DMS153 (cell line): ENCODE results near the gene NGEF.
"Not testable (repeated sequence)": the region's sequence is repeated elsewhere in the genome, so short reads cannot be mapped to it uniquely, and the experiment has no call there.

Experiments
- DNase-seq: peaks from one replicate; lab custom pipeline; 2025; lab: John Stamatoyannopoulos, UW

The NGEF gene

GRCh38 chr2:233021771-233022170 lies 8.7 kb upstream of the NGEF start:
- DNase-seq: no peak

GRCh38 chr2:233020454-233020853 lies 7.4 kb upstream of the NGEF start:
- DNase-seq: no peak

GRCh38 chr2:233019610-233020009 lies 6.6 kb upstream of the NGEF start:
- DNase-seq: not testable (repeated sequence)

- DNase-seq: no peak
Measured at GRCh38 chr2:233017947-233018346, 4.9 kb upstream of the NGEF start.

- no peak for DNase-seq
Measured at GRCh38 chr2:233015019-233015645, 2.1 kb upstream of the NGEF start.

GRCh38 chr2:233013650-233014049 lies 594 bp upstream of the NGEF start:
- DNase-seq: no peak

GRCh38 chr2:233012301-233012971 lies 620 bp downstream of the NGEF start:
- DNase-seq: no peak

- no peak for DNase-seq
Measured at GRCh38 chr2:233011702-233012131, 1.3 kb downstream of the NGEF start.

- DNase-seq: no peak
Measured at GRCh38 chr2:233011268-233011650, 1.8 kb downstream of the NGEF start.

- DNase-seq: no peak
Measured at GRCh38 chr2:233010569-233011267, 2.3 kb downstream of the NGEF start.

- DNase-seq: no peak
Measured at GRCh38 chr2:233009661-233010060, 3.4 kb downstream of the NGEF start.

GRCh38 chr2:233007739-233008138 lies 5.3 kb downstream of the NGEF start:
- DNase-seq: no peak

- DNase-seq: no peak
Measured at GRCh38 chr2:233007270-233007669, 5.8 kb downstream of the NGEF start.

- DNase-seq: no peak
Measured at GRCh38 chr2:233006648-233007047, 6.4 kb downstream of the NGEF start.

- no peak for DNase-seq
Measured at GRCh38 chr2:233005096-233005495, 8.0 kb downstream of the NGEF start.

GRCh38 chr2:233003658-233004555 lies 9.1 kb downstream of the NGEF start:
- no peak for DNase-seq

- DNase-seq: no peak
Measured at GRCh38 chr2:233002829-233003657, 10.0 kb downstream of the NGEF start.

GRCh38 chr2:233000886-233001750 lies 11.9 kb downstream of the NGEF start:
- DNase-seq: no peak

- DNase-seq: no peak
Measured at GRCh38 chr2:232999354-232999753, 13.7 kb downstream of the NGEF start.

- DNase-seq: no peak
Measured at GRCh38 chr2:232998666-232998985, 14.4 kb downstream of the NGEF start.
